ENCODE data around the gene TBC1D1.

Gene TBC1D1

GRCh38 chr4:38152305-38152704 is 261.4 kb downstream of the TBC1D1 start:
- peaks cover 3% of the 10 kb centered on the region for H3K27me3 Mint-ChIP-seq (ENCODE audit: low read depth)
- peaks cover 21% of the 10 kb centered on the region for H3K4me1 Mint-ChIP-seq (ENCODE audit: low read depth)
- H3K4me3 Mint-ChIP-seq = no peak overlapping the region
- H3K9me3 Mint-ChIP-seq = peaks cover 5% of the 10 kb centered on the region
- no peak overlapping the region for H3K27ac Mint-ChIP-seq
- H3K36me3 Mint-ChIP-seq (ENCODE audit: low read depth) = peaks cover 11% of the 10 kb centered on the region

- Mint-ChIP-seq H3K27me3 (ENCODE audit: low read depth) (peaks cover under 1% of the 10 kb centered on the region), H3K27ac (no peak overlapping the region), H3K9me3 (peaks cover 3% of the 10 kb centered on the region), H3K36me3 (ENCODE audit: low read depth) (peaks cover 9% of the 10 kb centered on the region), H3K4me3 (no peak overlapping the region), H3K4me1 (ENCODE audit: low read depth) (peaks cover 25% of the 10 kb centered on the region)
Observed at GRCh38 chr4:38152721-38153386, 262.0 kb downstream of the TBC1D1 start.

GRCh38 chr4:38153387-38153760 is 262.5 kb downstream of the TBC1D1 start:
- peaks cover 28% of the 10 kb centered on the region for H3K4me1 Mint-ChIP-seq (ENCODE audit: low read depth)
- no peaks in the 10 kb centered on the region for H3K27me3 Mint-ChIP-seq (ENCODE audit: low read depth)
- no peaks in the 10 kb centered on the region for H3K9me3 Mint-ChIP-seq
- no peak overlapping the region for H3K4me3 Mint-ChIP-seq
- no peak overlapping the region for H3K27ac Mint-ChIP-seq
- peaks cover 9% of the 10 kb centered on the region for H3K36me3 Mint-ChIP-seq (ENCODE audit: low read depth)

GRCh38 chr4:38154252-38154651 is 263.4 kb downstream of the TBC1D1 start:
- Mint-ChIP-seq H3K9me3 (no peaks in the 10 kb centered on the region), H3K4me3 (no peak overlapping the region), H3K36me3 (ENCODE audit: low read depth) (peaks cover 12% of the 10 kb centered on the region), H3K4me1 (ENCODE audit: low read depth) (peaks cover 32% of the 10 kb centered on the region), H3K27me3 (ENCODE audit: low read depth) (no peaks in the 10 kb centered on the region), H3K27ac (no peak overlapping the region)

- Mint-ChIP-seq H3K4me1 (ENCODE audit: low read depth) (peaks cover 37% of the 10 kb centered on the region), H3K27ac (no peak overlapping the region), H3K36me3 (ENCODE audit: low read depth) (peaks cover 10% of the 10 kb centered on the region), H3K27me3 (ENCODE audit: low read depth) (no peaks in the 10 kb centered on the region), H3K9me3 (no peaks in the 10 kb centered on the region), H3K4me3 (no peak overlapping the region)
Observed at GRCh38 chr4:38154681-38155588, 264.1 kb downstream of the TBC1D1 start.

GRCh38 chr4:38155589-38156294 is 264.9 kb downstream of the TBC1D1 start:
- Mint-ChIP-seq H3K27me3 (ENCODE audit: low read depth) (no peaks in the 10 kb centered on the region), H3K36me3 (ENCODE audit: low read depth) (peaks cover 10% of the 10 kb centered on the region), H3K4me3 (no peak overlapping the region), H3K9me3 (no peaks in the 10 kb centered on the region), H3K4me1 (ENCODE audit: low read depth) (peaks cover 41% of the 10 kb centered on the region), H3K27ac (peak overlapping the region; percentile 45)

GRCh38 chr4:38157592-38157991 is 266.7 kb downstream of the TBC1D1 start:
- H3K36me3 Mint-ChIP-seq (ENCODE audit: low read depth) = peaks cover 10% of the 10 kb centered on the region

GRCh38 chr4:38160487-38161207 is 269.8 kb downstream of the TBC1D1 start:
- peaks cover 12% of the 10 kb centered on the region for H3K9me3 Mint-ChIP-seq
- peak overlapping the region; percentile 0 for H3K4me3 Mint-ChIP-seq
- peaks cover 13% of the 10 kb centered on the region for H3K36me3 Mint-ChIP-seq (ENCODE audit: low read depth)
- peaks cover 36% of the 10 kb centered on the region for H3K4me1 Mint-ChIP-seq (ENCODE audit: low read depth)
- no peaks in the 10 kb centered on the region for H3K27me3 Mint-ChIP-seq (ENCODE audit: low read depth)
- peak overlapping the region; percentile 52 for H3K27ac Mint-ChIP-seq

More at GRCh38 chr4:38157592-38157991, 266.7 kb downstream of the TBC1D1 start:
- Mint-ChIP-seq H3K27ac (no peak overlapping the region), H3K9me3 (no peaks in the 10 kb centered on the region), H3K27me3 (ENCODE audit: low read depth) (no peaks in the 10 kb centered on the region), H3K4me3 (no peak overlapping the region), H3K4me1 (ENCODE audit: low read depth) (peaks cover 48% of the 10 kb centered on the region)

- H3K27ac Mint-ChIP-seq = peak overlapping the region; percentile 52
- peaks cover 33% of the 10 kb centered on the region for H3K4me1 Mint-ChIP-seq (ENCODE audit: low read depth)
- H3K4me3 Mint-ChIP-seq = peak overlapping the region; percentile 0
- peaks cover 9% of the 10 kb centered on the region for H3K36me3 Mint-ChIP-seq (ENCODE audit: low read depth)
- H3K9me3 Mint-ChIP-seq = peaks cover 18% of the 10 kb centered on the region
- no peaks in the 10 kb centered on the region for H3K27me3 Mint-ChIP-seq (ENCODE audit: low read depth)
Observed at GRCh38 chr4:38161208-38162113, 270.6 kb downstream of the TBC1D1 start.

- peaks cover 18% of the 10 kb centered on the region for H3K9me3 Mint-ChIP-seq
- peaks cover 39% of the 10 kb centered on the region for H3K4me1 Mint-ChIP-seq (ENCODE audit: low read depth)
- peak overlapping the region; percentile 5 for H3K27ac Mint-ChIP-seq
- no peaks in the 10 kb centered on the region for H3K27me3 Mint-ChIP-seq (ENCODE audit: low read depth)
- peaks cover 8% of the 10 kb centered on the region for H3K36me3 Mint-ChIP-seq (ENCODE audit: low read depth)
- H3K4me3 Mint-ChIP-seq = no peak overlapping the region
Observed at GRCh38 chr4:38162240-38162784, 271.4 kb downstream of the TBC1D1 start.

GRCh38 chr4:38163216-38164006 is 272.5 kb downstream of the TBC1D1 start:
- peaks cover 6% of the 10 kb centered on the region for H3K36me3 Mint-ChIP-seq (ENCODE audit: low read depth)
- H3K9me3 Mint-ChIP-seq = peaks cover 18% of the 10 kb centered on the region
- H3K4me3 Mint-ChIP-seq = no peak overlapping the region
- no peak overlapping the region for H3K27ac Mint-ChIP-seq
- H3K4me1 Mint-ChIP-seq (ENCODE audit: low read depth) = peaks cover 31% of the 10 kb centered on the region
- no peaks in the 10 kb centered on the region for H3K27me3 Mint-ChIP-seq (ENCODE audit: low read depth)

GRCh38 chr4:38164346-38164745 is 273.5 kb downstream of the TBC1D1 start:
- Mint-ChIP-seq H3K27ac (no peak overlapping the region), H3K4me3 (no peak overlapping the region), H3K9me3 (peaks cover 18% of the 10 kb centered on the region), H3K27me3 (ENCODE audit: low read depth) (no peaks in the 10 kb centered on the region), H3K36me3 (ENCODE audit: low read depth) (peaks cover 3% of the 10 kb centered on the region), H3K4me1 (ENCODE audit: low read depth) (peaks cover 26% of the 10 kb centered on the region)

Data from T-helper 1 cell treated with Interleukin-12 subunit alpha and Interleukin-12 subunit beta and Interleukin-4 antibody, amounts not matched to agents 30 μg/mL and 1 μg/mL, for 36 hours (primary cell).